ENCODE measurements around the gene MROH2A.

Gene MROH2A

GRCh38 chr2:233761040-233761769 is 16.9 kb upstream of the MROH2A start:
- no peak for DNase-seq

DNA sequence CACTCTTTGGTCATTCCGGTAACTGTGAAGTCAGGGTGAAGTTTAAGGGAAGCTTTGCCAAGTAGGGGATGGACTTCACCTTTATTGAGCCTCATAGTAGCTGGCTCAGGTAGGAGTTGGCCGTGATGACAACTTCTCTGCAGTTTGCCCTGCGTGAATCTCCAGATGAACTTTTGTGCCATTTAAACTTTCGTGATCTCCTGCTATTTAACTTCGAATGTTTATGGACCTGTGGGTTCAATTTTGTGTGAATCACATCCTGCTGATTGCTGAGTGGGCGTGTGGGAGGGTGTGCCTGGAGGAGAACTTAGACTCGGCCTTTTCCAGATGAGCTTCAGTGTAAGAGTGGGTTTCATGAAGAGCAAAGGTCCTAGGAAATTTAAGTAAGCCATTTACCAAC is 13.9 kb upstream of the MROH2A start:
- DNase-seq = no peak

GRCh38 chr2:233764761-233765160 is 13.4 kb upstream of the MROH2A start:
- no peak for DNase-seq

DNA sequence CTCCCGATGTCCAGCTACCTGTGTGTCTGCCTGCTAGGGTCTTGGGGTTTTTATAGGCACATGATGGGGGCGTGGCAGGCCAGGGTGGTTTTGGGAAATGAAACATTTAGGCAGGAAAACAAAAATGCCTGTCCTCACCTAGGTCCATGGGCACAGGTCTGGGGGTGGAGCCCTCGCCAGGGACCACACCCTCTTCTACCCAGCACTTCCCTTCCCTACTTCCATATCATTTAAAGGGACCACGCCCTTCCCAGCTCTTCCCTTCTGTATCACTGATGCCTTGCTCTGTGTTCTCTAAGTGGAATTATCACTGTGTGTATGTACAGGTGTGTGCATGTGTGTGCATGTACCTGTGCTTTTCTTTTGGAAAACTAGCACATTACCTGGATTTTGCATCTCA is 11.7 kb upstream of the MROH2A start:
- DNase-seq = no peak

DNA sequence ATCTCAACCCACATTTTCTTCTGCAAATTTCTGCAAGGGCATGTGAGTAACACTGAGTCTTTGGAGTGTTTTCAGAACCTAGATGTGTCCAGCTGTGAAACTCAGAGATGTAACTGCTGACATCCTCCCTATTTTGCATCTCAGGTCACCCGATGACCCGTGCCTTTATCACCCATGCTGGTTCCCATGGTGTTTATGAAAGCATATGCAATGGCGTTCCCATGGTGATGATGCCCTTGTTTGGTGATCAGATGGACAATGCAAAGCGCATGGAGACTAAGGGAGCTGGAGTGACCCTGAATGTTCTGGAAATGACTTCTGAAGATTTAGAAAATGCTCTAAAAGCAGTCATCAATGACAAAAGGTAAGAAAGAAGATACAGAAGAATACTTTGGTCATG is 10.1 kb upstream of the MROH2A start:
- DNase-seq = no peak

DNA sequence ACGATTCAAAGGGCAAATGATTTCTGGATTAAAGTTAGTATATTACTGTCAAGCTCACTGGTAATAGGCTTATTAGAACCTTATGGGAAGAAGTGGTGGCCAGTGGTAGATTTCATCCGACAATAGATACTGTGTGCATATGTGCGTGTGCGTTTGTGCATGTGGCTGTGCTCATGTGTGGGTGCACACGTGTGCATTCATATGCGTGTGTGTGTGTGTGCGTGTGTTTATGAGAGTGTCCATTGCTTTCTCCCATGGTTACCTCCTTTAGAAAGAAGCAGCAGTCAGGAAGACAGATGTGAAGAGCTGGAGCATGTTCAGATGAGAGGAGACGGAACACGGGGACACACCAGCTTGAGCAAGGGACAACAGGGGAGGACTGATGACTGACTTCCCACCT is 8.9 kb upstream of the MROH2A start:
- no peak for DNase-seq

GRCh38 chr2:233772153-233772552 is 6.0 kb upstream of the MROH2A start:
- DNase-seq = no peak

- DNase-seq = no peak
These were observed 5.5 kb upstream of the MROH2A start for GRCh38 chr2:233772583-233772982.

GRCh38 chr2:233773854-233774253 is 4.3 kb upstream of the MROH2A start:
- DNase-seq = no peak

- no peak for DNase-seq
These were observed 2.7 kb upstream of the MROH2A start for GRCh38 chr2:233775414-233775813.

- no peak for DNase-seq
These were observed 1.6 kb downstream of the MROH2A start for GRCh38 chr2:233779722-233780121.

GRCh38 chr2:233780771-233781170 is 2.6 kb downstream of the MROH2A start:
- no peak for DNase-seq

- DNase-seq = no peak
These were observed 11.4 kb downstream of the MROH2A start for GRCh38 chr2:233789554-233789953.

DNA sequence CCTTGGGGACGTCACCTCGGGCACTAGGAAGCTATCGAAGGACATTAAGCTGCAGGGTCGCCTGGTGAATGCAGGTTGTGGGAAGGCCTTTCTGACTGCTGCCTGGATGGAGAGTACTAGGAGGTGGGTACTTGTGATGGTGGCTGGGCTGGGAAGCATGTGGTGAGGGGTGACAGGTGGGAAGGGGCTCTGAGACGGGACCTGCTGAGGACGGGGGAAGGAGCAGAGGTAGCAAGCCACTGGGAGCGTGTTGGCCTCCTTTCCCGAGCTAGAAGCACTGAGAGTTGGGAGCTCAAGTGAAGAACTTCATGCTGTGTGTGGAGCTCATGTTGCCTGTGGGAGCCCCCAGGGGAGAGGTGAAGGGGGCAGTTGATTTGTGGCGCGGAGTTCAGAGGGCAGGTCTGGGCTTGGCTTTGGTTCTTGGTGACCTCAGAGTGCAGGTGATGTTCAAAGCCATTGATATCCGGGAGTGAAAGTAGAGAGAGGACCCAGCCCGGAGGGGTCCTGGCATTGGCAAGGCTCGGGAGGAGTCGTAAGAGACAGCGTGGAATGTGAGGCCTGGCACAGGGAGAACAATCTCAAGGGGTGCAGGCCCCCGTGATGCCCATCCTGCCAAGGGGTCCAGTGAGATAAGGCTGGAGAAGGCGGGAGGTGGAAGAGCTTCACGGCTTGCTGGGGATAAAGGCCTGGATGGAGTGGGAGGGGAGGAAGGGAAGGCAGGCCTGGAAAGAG is 13.2 kb downstream of the MROH2A start:
- DNase-seq = no peak

GRCh38 chr2:233791883-233792329 is 13.8 kb downstream of the MROH2A start:
- no peak for DNase-seq

GRCh38 chr2:233792720-233793119 is 14.6 kb downstream of the MROH2A start:
- no peak for DNase-seq

DNA sequence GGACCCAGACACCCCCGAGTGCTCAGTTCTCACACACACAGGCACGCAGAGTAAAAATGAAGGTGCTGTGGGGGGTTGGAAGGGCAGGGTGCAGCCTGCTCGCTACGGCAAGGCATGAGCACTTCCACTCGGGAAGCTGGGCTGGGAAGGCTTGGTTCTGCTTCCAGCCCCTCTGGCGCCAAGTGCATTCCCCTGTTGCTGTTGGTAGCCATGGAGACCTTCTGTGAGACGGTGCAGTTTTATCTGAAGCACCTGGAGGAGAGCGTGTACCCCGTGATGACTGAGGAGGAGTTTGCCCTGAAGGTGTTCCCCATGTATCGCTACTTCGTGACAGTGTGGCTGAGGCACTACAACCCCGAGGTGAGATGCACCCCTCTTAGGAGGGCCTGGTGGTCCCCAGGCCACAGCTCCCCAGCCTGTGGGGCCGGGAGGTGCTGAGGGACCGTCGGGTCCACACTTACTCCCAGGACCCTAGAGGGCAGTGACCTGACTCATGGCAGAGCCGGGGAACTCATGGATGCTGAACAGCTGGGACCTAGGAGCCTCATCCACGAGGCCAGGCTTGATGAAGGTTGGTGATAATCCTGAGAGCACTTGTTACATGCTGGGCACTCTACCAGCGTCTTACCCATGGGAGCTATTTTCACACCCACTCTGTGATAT is 15.5 kb downstream of the MROH2A start:
- DNase-seq = no peak

GRCh38 chr2:233794128-233794658 is 16.1 kb downstream of the MROH2A start:
- no peak for DNase-seq

DNA sequence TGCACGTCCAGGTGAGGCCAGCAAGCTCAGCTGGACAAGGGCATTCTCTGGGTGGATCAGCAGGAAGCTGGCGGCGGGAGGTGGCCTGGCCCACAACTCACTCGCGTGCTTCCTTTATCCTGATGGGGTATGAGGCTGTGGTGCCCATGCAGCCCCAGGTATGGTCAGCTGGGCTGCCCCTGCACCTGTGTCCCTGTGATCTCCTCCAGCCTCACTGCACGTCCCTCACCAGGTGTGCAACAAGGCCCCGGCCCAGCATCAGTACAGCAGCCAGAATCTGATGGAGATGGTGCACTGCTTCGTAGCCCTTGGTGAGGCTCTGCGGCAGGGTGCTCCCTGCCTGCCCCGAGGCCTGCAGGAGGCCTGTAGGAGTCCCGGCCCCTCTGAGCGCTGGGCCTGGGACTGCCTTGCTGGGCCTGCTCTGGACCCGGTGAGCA is 17.6 kb downstream of the MROH2A start:
- DNase-seq = no peak

GRCh38 chr2:233796254-233796653 is 18.1 kb downstream of the MROH2A start:
- DNase-seq = no peak

GRCh38 chr2:233798335-233799086 is 20.4 kb downstream of the MROH2A start:
- no peak for DNase-seq

- DNase-seq = no peak
These were observed 21.0 kb downstream of the MROH2A start for GRCh38 chr2:233799087-233799665.

- no peak for DNase-seq
These were observed 21.6 kb downstream of the MROH2A start for GRCh38 chr2:233799716-233800115.

Data from NCI-H2107 (cell line).